Adipocyte (in vitro differentiated cells): Measurements from ENCODE around the gene GALNT17.

Experiments used
- DNase-seq: peaks from one replicate; pipeline ENCODE4 v3.0.0-alpha.2; 2015; ENCODE audit warnings: low read depth
- H3K27me3 ChIP-seq: replicated peaks from 2 replicates; pipeline ENCODE4 v1.7.0; 2013; ENCODE audit warnings: mild to moderate bottlenecking, low read length, moderate library complexity; ENCODE audit not compliant: control insufficient read depth, insufficient read depth
- H3K36me3 ChIP-seq: 2 replicates; pipeline ENCODE4 v1.7.0; 2013; ENCODE audit warnings: low read length, mild to moderate bottlenecking, moderate library complexity; ENCODE audit not compliant: control insufficient read depth, insufficient read depth, severe bottlenecking
- H3K4me1 ChIP-seq: 2 replicates; pipeline ENCODE4 v1.7.0; 2013; ENCODE audit warnings: mild to moderate bottlenecking, low read length, moderate library complexity; ENCODE audit not compliant: control insufficient read depth, insufficient read depth
- H3K4me3 ChIP-seq: 2 replicates; pipeline ENCODE4 v1.7.0; 2013; ENCODE audit warnings: mild to moderate bottlenecking, low read length, moderate library complexity
- H3K9ac ChIP-seq: 2 replicates; pipeline ENCODE4 v1.7.0; 2013; ENCODE audit warnings: mild to moderate bottlenecking, low read length, moderate library complexity
- H3K9me3 ChIP-seq: 2 replicates; pipeline ENCODE4 v1.7.0; 2013; ENCODE audit warnings: mild to moderate bottlenecking, low read length, moderate library complexity; ENCODE audit not compliant: control insufficient read depth

The GALNT17 gene

GRCh38 chr7:71679480-71679879 is 547.5 kb downstream of the GALNT17 start:
- no peaks in the 10 kb centered on the region for H3K4me1 ChIP-seq
- H3K27me3 ChIP-seq: no peaks in the 10 kb centered on the region
- DNase-seq: no peak
- H3K9me3 ChIP-seq: no peaks in the 10 kb centered on the region
- no peak overlapping the region for H3K9ac ChIP-seq
- H3K4me3 ChIP-seq: no peak overlapping the region
- no peaks in the 10 kb centered on the region for H3K36me3 ChIP-seq

GRCh38 chr7:71682181-71682580 is 550.2 kb downstream of the GALNT17 start:
- H3K36me3 ChIP-seq: no peaks in the 10 kb centered on the region
- DNase-seq: no peak
- H3K4me1 ChIP-seq: no peaks in the 10 kb centered on the region
- H3K27me3 ChIP-seq: peaks cover 6% of the 10 kb centered on the region
- no peak overlapping the region for H3K9ac ChIP-seq
- no peak overlapping the region for H3K4me3 ChIP-seq
- H3K9me3 ChIP-seq: no peaks in the 10 kb centered on the region

- DNase-seq: no peak
- Histone ChIP-seq H3K9ac (no peak overlapping the region), H3K4me1 (no peaks in the 10 kb centered on the region), H3K36me3 (no peaks in the 10 kb centered on the region), H3K27me3 (peaks cover 10% of the 10 kb centered on the region), H3K4me3 (no peak overlapping the region), H3K9me3 (no peaks in the 10 kb centered on the region)
These were observed 551.2 kb downstream of the GALNT17 start for GRCh38 chr7:71682841-71683781.

GRCh38 chr7:71687286-71687685 is 555.3 kb downstream of the GALNT17 start:
- no peaks in the 10 kb centered on the region for H3K9me3 ChIP-seq
- H3K4me3 ChIP-seq: no peak overlapping the region
- H3K4me1 ChIP-seq: no peaks in the 10 kb centered on the region
- no peak overlapping the region for H3K9ac ChIP-seq
- no peaks in the 10 kb centered on the region for H3K36me3 ChIP-seq
- no peak for DNase-seq
- H3K27me3 ChIP-seq: peaks cover 10% of the 10 kb centered on the region

GRCh38 chr7:71687831-71688599 is 556.1 kb downstream of the GALNT17 start:
- H3K4me3 ChIP-seq: no peak overlapping the region
- no peaks in the 10 kb centered on the region for H3K36me3 ChIP-seq
- DNase-seq: no peak
- H3K9ac ChIP-seq: no peak overlapping the region
- no peaks in the 10 kb centered on the region for H3K4me1 ChIP-seq
- peaks cover 10% of the 10 kb centered on the region for H3K27me3 ChIP-seq
- H3K9me3 ChIP-seq: no peaks in the 10 kb centered on the region

- H3K4me1 ChIP-seq: peaks cover 7% of the 10 kb centered on the region
- H3K9ac ChIP-seq: no peak overlapping the region
- H3K36me3 ChIP-seq: no peaks in the 10 kb centered on the region
- H3K4me3 ChIP-seq: no peak overlapping the region
- H3K9me3 ChIP-seq: no peaks in the 10 kb centered on the region
- H3K27me3 ChIP-seq: peaks cover 10% of the 10 kb centered on the region
- DNase-seq: no peak
These were observed 559.6 kb downstream of the GALNT17 start for GRCh38 chr7:71691538-71691937.

- DNase-seq: no peak
- H3K4me1 ChIP-seq: peaks cover 7% of the 10 kb centered on the region
These were observed 562.7 kb downstream of the GALNT17 start for GRCh38 chr7:71694665-71695064.

GRCh38 chr7:71695186-71695585 is 563.2 kb downstream of the GALNT17 start:
- no peak for DNase-seq
- H3K9ac ChIP-seq: no peak overlapping the region
- H3K9me3 ChIP-seq: peaks cover 3% of the 10 kb centered on the region
- no peaks in the 10 kb centered on the region for H3K36me3 ChIP-seq
- H3K27me3 ChIP-seq: no peaks in the 10 kb centered on the region
- no peak overlapping the region for H3K4me3 ChIP-seq
- peaks cover 7% of the 10 kb centered on the region for H3K4me1 ChIP-seq

More at GRCh38 chr7:71694665-71695064, 562.7 kb downstream of the GALNT17 start:
- H3K4me3 ChIP-seq: no peak overlapping the region
- peaks cover 3% of the 10 kb centered on the region for H3K9me3 ChIP-seq
- H3K27me3 ChIP-seq: no peaks in the 10 kb centered on the region
- H3K9ac ChIP-seq: no peak overlapping the region
- no peaks in the 10 kb centered on the region for H3K36me3 ChIP-seq

GRCh38 chr7:71696511-71696910 is 564.6 kb downstream of the GALNT17 start:
- H3K9ac ChIP-seq: no peak overlapping the region
- H3K4me1 ChIP-seq: peaks cover 7% of the 10 kb centered on the region
- DNase-seq: no peak
- no peak overlapping the region for H3K4me3 ChIP-seq
- peaks cover 3% of the 10 kb centered on the region for H3K9me3 ChIP-seq
- no peaks in the 10 kb centered on the region for H3K27me3 ChIP-seq
- H3K36me3 ChIP-seq: no peaks in the 10 kb centered on the region

- no peak overlapping the region for H3K9ac ChIP-seq
These were observed 565.5 kb downstream of the GALNT17 start for GRCh38 chr7:71697400-71697799.

GRCh38 chr7:71705217-71705616 is 573.3 kb downstream of the GALNT17 start:
- H3K4me1 ChIP-seq: no peaks in the 10 kb centered on the region
- H3K9ac ChIP-seq: no peak overlapping the region
- H3K27me3 ChIP-seq: no peaks in the 10 kb centered on the region
- no peak for DNase-seq
- no peaks in the 10 kb centered on the region for H3K36me3 ChIP-seq
- no peak overlapping the region for H3K4me3 ChIP-seq
- H3K9me3 ChIP-seq: peaks cover 12% of the 10 kb centered on the region

More at GRCh38 chr7:71697400-71697799, 565.5 kb downstream of the GALNT17 start:
- Histone ChIP-seq H3K27me3 (no peaks in the 10 kb centered on the region), H3K4me3 (no peak overlapping the region), H3K4me1 (peaks cover 7% of the 10 kb centered on the region), H3K9me3 (peaks cover 3% of the 10 kb centered on the region), H3K36me3 (no peaks in the 10 kb centered on the region)
- no peak for DNase-seq
